SK-N-SH (cell line): ENCODE measurements around the gene ECI1.

Experiments used
- CTCF ChIP-seq: fragments of 200-600 bp; sonication (generic); IDR thresholded peaks from 2 replicates; pipeline ENCODE4 v1.6.1; 2017; ENCODE audit warnings: antibody characterized with exemption, mild to moderate bottlenecking, moderate library complexity
- MXI1 ChIP-seq: IDR thresholded peaks from 2 replicates; pipeline ENCODE4 v1.6.1; 2012; ENCODE audit warnings: mild to moderate bottlenecking, low read depth, low read length, improper control_type of control experiment
- NRF1 ChIP-seq: IDR thresholded peaks from 2 replicates; pipeline ENCODE4 v1.6.1; 2012; ENCODE audit warnings: low read depth, mild to moderate bottlenecking, low read length
- POLR2AphosphoS5 ChIP-seq: IDR thresholded peaks from 2 replicates; pipeline ENCODE4 v1.6.1; 2012; ENCODE audit warnings: low read depth, low read length
- RAD21 ChIP-seq: IDR thresholded peaks from 2 replicates; pipeline ENCODE4 v1.6.1; 2012; ENCODE audit warnings: mild to moderate bottlenecking, low read length
- RFX5 ChIP-seq: IDR thresholded peaks from 2 replicates; pipeline ENCODE4 v1.6.1; 2012; ENCODE audit warnings: mild to moderate bottlenecking, improper control_type of control experiment, low read length
- SMC3 ChIP-seq: IDR thresholded peaks from 2 replicates; pipeline ENCODE4 v1.6.1; 2012; ENCODE audit warnings: low read depth, low read length, improper control_type of control experiment
- YY1 ChIP-seq: IDR thresholded peaks from 2 replicates; pipeline ENCODE4 v1.4.0; 2012; ENCODE audit warnings: low read depth, mild to moderate bottlenecking
- TF ChIP-seq, protein P1 (sequence below): IDR thresholded peaks from 2 replicates; pipeline ENCODE4 v1.4.0; 2012; ENCODE audit warnings: low read depth, borderline replicate concordance

DNA sequence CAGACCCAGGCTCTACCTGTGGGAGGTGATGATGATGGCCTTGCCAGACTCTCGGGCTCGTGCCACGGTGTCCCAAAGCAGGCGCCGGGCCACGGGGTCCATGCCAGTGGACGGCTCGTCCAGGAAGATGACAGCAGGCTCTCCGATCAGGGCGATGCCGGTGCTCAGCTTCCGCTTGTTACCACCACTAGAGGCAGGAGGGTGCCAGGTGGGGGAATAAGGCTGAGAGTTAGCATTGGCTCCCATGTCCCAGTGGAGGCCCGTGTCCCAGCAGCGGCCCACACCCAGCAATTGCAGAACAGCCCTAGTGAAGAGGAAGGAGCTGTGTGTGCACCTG is 26.9 kb upstream of the ECI1 start:
- TF ChIP-seq MXI1 (no peak), CTCF (no peak), SMC3 (no peak), RFX5 (no peak), RAD21 (no peak), NRF1 (no peak), POLR2AphosphoS5 (no peak), YY1 (no peak)
- TF ChIP-seq, protein P1, sequence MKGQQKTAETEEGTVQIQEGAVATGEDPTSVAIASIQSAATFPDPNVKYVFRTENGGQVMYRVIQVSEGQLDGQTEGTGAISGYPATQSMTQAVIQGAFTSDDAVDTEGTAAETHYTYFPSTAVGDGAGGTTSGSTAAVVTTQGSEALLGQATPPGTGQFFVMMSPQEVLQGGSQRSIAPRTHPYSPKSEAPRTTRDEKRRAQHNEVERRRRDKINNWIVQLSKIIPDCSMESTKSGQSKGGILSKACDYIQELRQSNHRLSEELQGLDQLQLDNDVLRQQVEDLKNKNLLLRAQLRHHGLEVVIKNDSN = no peak
